22Rv1 (cell line): ENCODE measurements around the gene GPR151.

ENCODE experiments used
- ZFX ChIP-seq: fragments of 450-650 bp; IDR thresholded peaks from 2 replicates; pipeline ENCODE4 v1.6.1; 2017; ENCODE audit warnings: antibody characterized with exemption, borderline replicate concordance
- TF ChIP-seq, protein P1 (sequence below): fragments of 450-650 bp; IDR thresholded peaks from 2 replicates; pipeline ENCODE4 v1.5.1; 2017; ENCODE audit warnings: mild to moderate bottlenecking

DNA sequence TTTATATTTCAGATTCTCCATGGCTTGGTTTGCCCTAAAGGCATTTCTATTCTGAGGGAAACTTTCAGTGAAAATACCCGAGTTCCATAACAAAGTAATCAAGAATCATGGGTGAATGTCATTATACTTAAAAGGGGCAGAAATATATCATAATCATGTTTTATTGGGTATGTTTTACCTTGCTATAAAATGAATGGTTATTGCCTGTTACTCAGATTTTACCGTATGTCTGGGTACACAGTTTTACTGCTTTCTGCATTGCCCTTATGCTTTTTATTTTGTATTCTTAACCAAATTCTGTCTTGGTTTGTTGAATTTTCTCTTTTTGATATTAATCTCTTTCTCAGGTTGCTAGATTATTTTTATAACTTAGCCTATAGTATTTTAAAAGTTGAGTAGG, 2.5 kb downstream of the GPR151 start:
- TF ChIP-seq, protein P1, sequence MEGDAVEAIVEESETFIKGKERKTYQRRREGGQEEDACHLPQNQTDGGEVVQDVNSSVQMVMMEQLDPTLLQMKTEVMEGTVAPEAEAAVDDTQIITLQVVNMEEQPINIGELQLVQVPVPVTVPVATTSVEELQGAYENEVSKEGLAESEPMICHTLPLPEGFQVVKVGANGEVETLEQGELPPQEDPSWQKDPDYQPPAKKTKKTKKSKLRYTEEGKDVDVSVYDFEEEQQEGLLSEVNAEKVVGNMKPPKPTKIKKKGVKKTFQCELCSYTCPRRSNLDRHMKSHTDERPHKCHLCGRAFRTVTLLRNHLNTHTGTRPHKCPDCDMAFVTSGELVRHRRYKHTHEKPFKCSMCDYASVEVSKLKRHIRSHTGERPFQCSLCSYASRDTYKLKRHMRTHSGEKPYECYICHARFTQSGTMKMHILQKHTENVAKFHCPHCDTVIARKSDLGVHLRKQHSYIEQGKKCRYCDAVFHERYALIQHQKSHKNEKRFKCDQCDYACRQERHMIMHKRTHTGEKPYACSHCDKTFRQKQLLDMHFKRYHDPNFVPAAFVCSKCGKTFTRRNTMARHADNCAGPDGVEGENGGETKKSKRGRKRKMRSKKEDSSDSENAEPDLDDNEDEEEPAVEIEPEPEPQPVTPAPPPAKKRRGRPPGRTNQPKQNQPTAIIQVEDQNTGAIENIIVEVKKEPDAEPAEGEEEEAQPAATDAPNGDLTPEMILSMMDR: no peak
- TF ChIP-seq ZFX: no peak
